OCI-LY3 (cell line): ENCODE data around the gene NTNG1.
"Not testable (repeated sequence)": the region's sequence is repeated elsewhere in the genome, so short reads cannot be mapped to it uniquely, and the experiment has no call there.

Experiments used
- H2AFZ ChIP-seq: fragments of 200-600, 300-600 bp; shearing (Covaris generic); 2 replicates; pipeline ENCODE4 v1.6.0; 2014; ENCODE audit warnings: antibody characterized with exemption, low read depth, low read length
- H3K27ac ChIP-seq: fragments of 200-600, 300-600 bp; sonication (generic); 2 replicates; pipeline ENCODE4 v1.5.1; 2014; ENCODE audit warnings: mild to moderate bottlenecking, low read length, moderate library complexity, mixed read lengths
- H3K27me3 ChIP-seq: fragments of 200-600, 300-600 bp; sonication (generic); 2 replicates; pipeline ENCODE4 v1.6.1; 2014; ENCODE audit warnings: low read depth, low read length, mixed read lengths
- H3K36me3 ChIP-seq: fragments of 200-600, 300-600 bp; sonication (generic); replicated peaks from 2 replicates; pipeline ENCODE3; 2014; ENCODE audit warnings: low read depth, low read length, mixed read lengths
- H3K4me1 ChIP-seq: fragments of 300-600, 200-600 bp; sonication (generic); 2 replicates; pipeline ENCODE4 v1.6.1; 2014; ENCODE audit warnings: low read length, mixed read lengths
- H3K4me2 ChIP-seq: fragments of 200-600, 300-600 bp; sonication (generic); 2 replicates; pipeline ENCODE4 v1.6.1; 2014; ENCODE audit warnings: low read length, mixed read lengths
- H3K4me3 ChIP-seq: fragments of 300-600, 200-600 bp; sonication (generic); 2 replicates; pipeline ENCODE4 v1.5.1; 2014; ENCODE audit warnings: antibody characterized with exemption, mild to moderate bottlenecking, low read length, moderate library complexity
- H3K79me2 ChIP-seq: fragments of 300-600, 200-600 bp; shearing (Covaris generic); 2 replicates; pipeline ENCODE4 v1.6.1; 2014; ENCODE audit warnings: mild to moderate bottlenecking, low read length, mixed read lengths
- H3K9ac ChIP-seq: fragments of 300-600, 200-600 bp; shearing (Covaris generic); 2 replicates; pipeline ENCODE4 v1.6.0; 2014; ENCODE audit warnings: mild to moderate bottlenecking, low read length, moderate library complexity
- H3K9me3 ChIP-seq: fragments of 200-600, 300-600 bp; shearing (Covaris generic); 2 replicates; pipeline ENCODE4 v1.6.1; 2014; ENCODE audit warnings: low read length, mixed read lengths; ENCODE audit not compliant: insufficient read depth
- H4K20me1 ChIP-seq: fragments of 200-600, 300-600 bp; sonication (generic); 2 replicates; pipeline ENCODE4 v1.6.1; 2016; ENCODE audit warnings: low read length, mixed read lengths; ENCODE audit not compliant: insufficient read depth
- CTCF ChIP-seq: fragments of 200-600, 300-600 bp; sonication (generic); IDR thresholded peaks from 2 replicates; pipeline ENCODE4 v1.5.1; 2014; ENCODE audit warnings: antibody characterized with exemption, low read length, low read depth
- EZH2phosphoT487 ChIP-seq: fragments of 200-600 bp; shearing (Covaris generic); IDR thresholded peaks from 2 replicates; pipeline ENCODE4 v1.6.1; 2018; ENCODE audit warnings: antibody characterized with exemption, mixed run types, low read depth

NTNG1 gene

GRCh38 chr1:107140703-107141490 is at the start of gene NTNG1:
NTNG1 (plus strand) TSS chr1:107141039.
- H4K20me1 ChIP-seq: peaks cover 12% of the 10 kb centered on the region; the same call in 1 of the 2 replicates
- H3K27ac ChIP-seq: peak within 1 kb of the TSS; percentile 71
- H3K9ac ChIP-seq: peak within 1 kb of the TSS; percentile 81
- H3K4me2 ChIP-seq: peak within 1 kb of the TSS; percentile 76
- TF ChIP-seq EZH2phosphoT487 (no peak), CTCF (no peak)
- no peaks in the 10 kb centered on the region for H3K27me3 ChIP-seq
- H3K36me3 ChIP-seq: no peaks in the 10 kb centered on the region
- peaks cover 28% of the 10 kb centered on the region for H3K79me2 ChIP-seq
- 0 out of 2 replicates have a peak within 1 kb of the TSS, but pooled peaks have one; percentile 26 for H2AFZ ChIP-seq
- H3K4me1 ChIP-seq: peaks cover 27% of the 10 kb centered on the region
- no peaks in the 10 kb centered on the region for H3K9me3 ChIP-seq
- peak within 1 kb of the TSS; percentile 92 for H3K4me3 ChIP-seq

GRCh38 chr1:107091418-107091817 is 49.4 kb upstream of the NTNG1 start:
- H3K4me3 ChIP-seq: no peak overlapping the region
- H2AFZ ChIP-seq: no peak overlapping the region
- no peaks in the 10 kb centered on the region for H3K27me3 ChIP-seq

GRCh38 chr1:107093395-107093794 is 47.4 kb upstream of the NTNG1 start:
- not testable (repeated sequence) for H2AFZ ChIP-seq, H3K4me2 ChIP-seq, H4K20me1 ChIP-seq, H3K4me3 ChIP-seq, H3K27me3 ChIP-seq, H3K9me3 ChIP-seq, H3K79me2 ChIP-seq, H3K4me1 ChIP-seq, H3K27ac ChIP-seq, H3K36me3 ChIP-seq, H3K9ac ChIP-seq

More at GRCh38 chr1:107091418-107091817, 49.4 kb upstream of the NTNG1 start:
- H3K27ac ChIP-seq: no peak overlapping the region
- no peak overlapping the region for H3K9ac ChIP-seq
- H3K79me2 ChIP-seq: no peaks in the 10 kb centered on the region
- H4K20me1 ChIP-seq: no peaks in the 10 kb centered on the region
- no peak for TF ChIP-seq EZH2phosphoT487
- no peak for TF ChIP-seq CTCF
- no peak overlapping the region for H3K4me2 ChIP-seq
- 0 out of 2 replicates have a peak, but pooled peaks cover 2% of the 10 kb centered on the region for H3K9me3 ChIP-seq
- H3K36me3 ChIP-seq: no peaks in the 10 kb centered on the region
- no peaks in the 10 kb centered on the region for H3K4me1 ChIP-seq

- Histone ChIP-seq H3K27me3 (no peaks in the 10 kb centered on the region), H3K4me3 (no peak overlapping the region), H2AFZ (no peak overlapping the region), H3K27ac (no peak overlapping the region), H3K4me2 (no peak overlapping the region), H3K79me2 (no peaks in the 10 kb centered on the region), H3K36me3 (no peaks in the 10 kb centered on the region), H3K4me1 (no peaks in the 10 kb centered on the region), H3K9ac (no peak overlapping the region), H3K9me3 (no peaks in the 10 kb centered on the region), H4K20me1 (no peaks in the 10 kb centered on the region)
- TF ChIP-seq CTCF: no peak
- TF ChIP-seq EZH2phosphoT487: no peak
These were observed 45.2 kb upstream of the NTNG1 start for GRCh38 chr1:107095647-107096046.
